A172 (cell line): ENCODE measurements around the gene TPH2. TPM values are rescaled to one million over a fixed set of nuclear protein-coding genes. Genes with fewer than 3 reads are reported as not detected.

Experiments
- DNase-seq: peaks from one replicate; pipeline ENCODE4 v3.0.0-alpha.2; 2015; ENCODE audit warnings: low spot score
- total RNA-seq: library from RNA; depleted of rRNA; stranded (reverse); fragments of >200 nt; shearing (Covaris generic); gene quantifications from 2 replicates; pipeline ENCODE4 v1.2.3, GENCODE V29; 2014; rRNA removed

Gene TPH2
- total RNA-seq: not detected in 2 replicates

GRCh38 chr12:71938728-71939385 lies at the start of gene TPH2:
Gene TPH2 (plus strand): TSS chr12:71938845. CDS start chr12:71938987, 142 bp downstream.
- DNase-seq: peak; percentile 69

GRCh38 chr12:71890475-71890874 lies 48.2 kb upstream of the TPH2 start:
- no peak for DNase-seq

GRCh38 chr12:71892059-71892458 lies 46.6 kb upstream of the TPH2 start:
- DNase-seq: no peak

- DNase-seq: no peak
These were observed 42.3 kb upstream of the TPH2 start for GRCh38 chr12:71896205-71896882.

- DNase-seq: peak; percentile 0
These were observed 38.6 kb upstream of the TPH2 start for GRCh38 chr12:71900091-71900490.

GRCh38 chr12:71904629-71905028 lies 34.0 kb upstream of the TPH2 start:
- no peak for DNase-seq

- peak; percentile 9 for DNase-seq
These were observed 3.1 kb upstream of the TPH2 start for GRCh38 chr12:71935594-71935993.

GRCh38 chr12:71940068-71940467 lies 1.4 kb downstream of the TPH2 start:
- no peak for DNase-seq

GRCh38 chr12:71941174-71941573 lies 2.5 kb downstream of the TPH2 start:
- DNase-seq: no peak

- no peak for DNase-seq
These were observed 3.6 kb downstream of the TPH2 start for GRCh38 chr12:71942259-71942658.

- DNase-seq: no peak
These were observed 4.1 kb downstream of the TPH2 start for GRCh38 chr12:71942703-71943102.

GRCh38 chr12:71945121-71945520 lies 6.5 kb downstream of the TPH2 start:
- DNase-seq: no peak

GRCh38 chr12:71945883-71946282 lies 7.2 kb downstream of the TPH2 start:
- DNase-seq: no peak

- no peak for DNase-seq
These were observed 9.0 kb downstream of the TPH2 start for GRCh38 chr12:71947645-71948105.

- no peak for DNase-seq
These were observed 9.7 kb downstream of the TPH2 start for GRCh38 chr12:71948390-71948789.

- DNase-seq: no peak
These were observed 11.0 kb downstream of the TPH2 start for GRCh38 chr12:71949646-71950045.

- DNase-seq: no peak
These were observed 11.8 kb downstream of the TPH2 start for GRCh38 chr12:71950404-71950803.

- DNase-seq: no peak
These were observed 12.2 kb downstream of the TPH2 start for GRCh38 chr12:71950819-71951218.

GRCh38 chr12:71954083-71954778 lies 15.6 kb downstream of the TPH2 start:
- no peak for DNase-seq

GRCh38 chr12:71954861-71955260 lies 16.2 kb downstream of the TPH2 start:
- no peak for DNase-seq

- no peak for DNase-seq
These were observed 17.3 kb downstream of the TPH2 start for GRCh38 chr12:71955970-71956369.

- DNase-seq: peak; percentile 40
These were observed 19.4 kb downstream of the TPH2 start for GRCh38 chr12:71958056-71958455.

GRCh38 chr12:71958457-71958856 lies 19.8 kb downstream of the TPH2 start:
- no peak for DNase-seq
